ENCODE measurements around the gene MYO5B.
"Not testable (repeated sequence)": the region's sequence is repeated elsewhere in the genome, so short reads cannot be mapped to it uniquely, and the experiment has no call there.

- TF ChIP-seq CTCF, POLR2AphosphoS5, POLR2A (IDR thresholded peaks at IDR 0.05): not testable (repeated sequence)
These were observed 305.4 kb downstream of the MYO5B start for GRCh38 chr18:49889552-49889951.
